Measurements from ENCODE around the gene PRKAR2B. TPM values are rescaled to one million over a fixed set of nuclear protein-coding genes. Genes with fewer than 3 reads are reported as not detected.

Gene PRKAR2B
- total and polyA plus RNA-seq, 9 donors, result 24.2 to 84.9 (median 43.7) TPM

DNA sequence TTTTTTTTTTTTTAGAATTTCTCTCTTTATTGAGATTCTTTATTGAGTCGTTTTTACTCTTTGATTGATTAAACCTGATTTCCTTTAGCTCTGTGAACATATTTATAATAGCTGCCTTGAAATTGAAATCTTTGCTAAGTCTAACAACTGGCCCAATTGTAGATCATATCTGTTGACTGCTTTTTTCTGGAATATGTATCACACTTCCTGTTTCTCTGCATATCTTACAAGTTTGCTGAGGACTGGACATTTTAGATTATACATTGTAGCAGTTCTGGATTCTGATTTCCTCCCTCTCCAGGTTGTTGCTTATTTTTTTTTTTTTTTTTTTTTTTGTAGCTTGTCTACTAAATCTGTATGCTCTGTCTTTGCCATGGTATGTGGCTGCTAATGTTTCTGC, 56.3 kb downstream of the PRKAR2B start:
- Histone ChIP-seq H3K4me3 (no peak overlapping the region), H3K36me3 (no peaks in the 10 kb centered on the region), H3K9me3 (no peaks in the 10 kb centered on the region), H3K27me3 (no peaks in the 10 kb centered on the region), H3K27ac (no peak overlapping the region), H3K4me1 (ENCODE audit: insufficient read depth) (no peaks in the 10 kb centered on the region)
- intact Hi-C loops (cut with DNase I), result no loop called here
- TF ChIP-seq EP300 (IDR thresholded peaks at IDR 0.05) (no peak), POLR2A (IDR thresholded peaks at IDR 0.05) (no peak)
- TF ChIP-seq, protein P1, sequence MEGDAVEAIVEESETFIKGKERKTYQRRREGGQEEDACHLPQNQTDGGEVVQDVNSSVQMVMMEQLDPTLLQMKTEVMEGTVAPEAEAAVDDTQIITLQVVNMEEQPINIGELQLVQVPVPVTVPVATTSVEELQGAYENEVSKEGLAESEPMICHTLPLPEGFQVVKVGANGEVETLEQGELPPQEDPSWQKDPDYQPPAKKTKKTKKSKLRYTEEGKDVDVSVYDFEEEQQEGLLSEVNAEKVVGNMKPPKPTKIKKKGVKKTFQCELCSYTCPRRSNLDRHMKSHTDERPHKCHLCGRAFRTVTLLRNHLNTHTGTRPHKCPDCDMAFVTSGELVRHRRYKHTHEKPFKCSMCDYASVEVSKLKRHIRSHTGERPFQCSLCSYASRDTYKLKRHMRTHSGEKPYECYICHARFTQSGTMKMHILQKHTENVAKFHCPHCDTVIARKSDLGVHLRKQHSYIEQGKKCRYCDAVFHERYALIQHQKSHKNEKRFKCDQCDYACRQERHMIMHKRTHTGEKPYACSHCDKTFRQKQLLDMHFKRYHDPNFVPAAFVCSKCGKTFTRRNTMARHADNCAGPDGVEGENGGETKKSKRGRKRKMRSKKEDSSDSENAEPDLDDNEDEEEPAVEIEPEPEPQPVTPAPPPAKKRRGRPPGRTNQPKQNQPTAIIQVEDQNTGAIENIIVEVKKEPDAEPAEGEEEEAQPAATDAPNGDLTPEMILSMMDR (IDR thresholded peaks at IDR 0.05), result no peak
- WGBS, 3 donors, result 81 to 88% (median 82%) methylated on average over 1 of the region's 1 CpG
- DNase-seq, result no peak

DNA sequence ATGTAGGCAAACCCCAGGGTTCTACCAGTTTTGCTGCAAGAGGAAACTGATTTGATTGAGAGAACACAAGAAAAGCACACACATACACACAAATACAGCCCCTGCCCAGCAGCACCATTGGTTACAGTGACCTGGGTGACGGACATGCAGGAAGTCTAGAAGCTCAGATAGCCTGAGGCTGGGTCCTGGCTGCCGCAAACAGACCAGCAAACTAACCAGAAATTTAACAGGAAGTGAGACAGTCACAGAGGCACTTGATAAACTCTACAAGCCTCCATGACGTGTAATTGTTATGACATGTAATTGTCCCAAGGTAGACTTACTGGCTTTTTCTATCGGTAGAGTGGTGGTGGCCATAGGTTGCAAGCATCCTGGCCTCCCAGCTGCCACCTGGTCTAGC, 58.9 kb downstream of the PRKAR2B start:
- H3K27me3 ChIP-seq, result no peaks in the 10 kb centered on the region
- no peak overlapping the region for H3K27ac ChIP-seq
- TF ChIP-seq EP300 (IDR thresholded peaks at IDR 0.05), result no peak
- TF ChIP-seq, protein P1 (IDR thresholded peaks at IDR 0.05), result no peak
- TF ChIP-seq POLR2A (IDR thresholded peaks at IDR 0.05), result no peak
- H3K4me3 ChIP-seq, result no peak overlapping the region
- no peaks in the 10 kb centered on the region for H3K36me3 ChIP-seq
- DNase-seq, result no peak
- no peaks in the 10 kb centered on the region for H3K4me1 ChIP-seq (ENCODE audit: insufficient read depth)
- intact Hi-C loops (cut with DNase I), result no loop called here
- no peaks in the 10 kb centered on the region for H3K9me3 ChIP-seq
- WGBS, 3 donors, result 89 to 92% (median 91%) methylated on average over 4 of the region's 4 CpGs

DNA sequence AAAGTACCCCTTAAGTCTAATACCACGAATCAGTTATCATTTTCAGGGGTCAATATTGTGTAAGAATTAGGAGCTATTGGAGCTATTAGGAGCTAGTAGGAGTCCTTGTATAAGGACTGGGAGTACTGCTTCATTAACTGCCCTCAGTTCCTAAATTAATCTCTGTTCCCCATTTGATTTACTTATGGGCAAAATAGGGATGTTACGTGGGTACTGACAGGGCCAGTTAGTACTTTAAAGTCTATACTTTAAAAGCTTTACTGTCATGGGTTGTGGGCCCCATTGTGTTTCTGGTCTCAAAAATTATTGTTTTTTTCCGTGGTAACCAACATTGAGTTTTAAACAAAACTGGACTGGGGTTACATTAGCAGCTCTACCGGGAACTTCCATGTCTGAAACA, 60.3 kb downstream of the PRKAR2B start:
- DNase-seq, result no peak
- WGBS, 3 donors, result 89 to 93% (median 92%) methylated on average over 4 of the region's 4 CpGs
- TF ChIP-seq, protein P1 (IDR thresholded peaks at IDR 0.05), result no peak
- TF ChIP-seq POLR2A (IDR thresholded peaks at IDR 0.05), result no peak
- TF ChIP-seq EP300 (IDR thresholded peaks at IDR 0.05), result no peak
- Histone ChIP-seq H3K4me3 (no peak overlapping the region), H3K36me3 (no peaks in the 10 kb centered on the region), H3K9me3 (no peaks in the 10 kb centered on the region), H3K27ac (no peak overlapping the region), H3K27me3 (no peaks in the 10 kb centered on the region), H3K4me1 (ENCODE audit: insufficient read depth) (no peaks in the 10 kb centered on the region)
- intact Hi-C loops (cut with DNase I), result no loop called here

DNA sequence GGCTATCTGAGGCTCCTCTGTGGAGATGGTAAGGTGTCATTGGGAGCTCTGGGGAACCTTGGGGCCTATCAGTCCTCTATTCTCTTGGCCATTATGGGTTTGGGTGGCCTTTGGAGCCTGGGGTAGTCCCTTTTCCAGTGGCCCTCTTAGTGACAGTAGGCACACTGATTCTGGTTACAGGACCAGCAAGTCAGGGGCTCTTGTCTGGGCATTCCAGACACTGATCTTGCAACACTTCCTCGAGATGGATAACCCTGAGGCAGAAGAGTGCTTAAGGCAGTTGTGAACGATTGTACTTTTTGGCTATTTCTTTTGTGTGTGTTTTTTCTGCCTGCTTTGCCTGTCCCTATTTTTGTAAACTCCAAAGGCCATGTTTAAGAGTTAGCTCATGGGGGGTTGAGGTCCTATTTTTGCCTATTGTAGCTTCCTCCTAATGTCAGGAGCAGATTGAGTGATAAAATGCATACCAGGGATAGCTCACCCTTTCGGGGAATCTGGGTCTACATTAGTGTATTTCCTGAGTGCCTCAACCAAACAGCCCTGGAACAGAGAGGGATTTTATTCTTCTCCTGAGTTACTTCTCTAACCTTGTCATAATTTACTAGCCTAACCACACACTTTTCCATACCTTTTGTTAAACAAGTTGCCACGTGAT, 61.2 kb downstream of the PRKAR2B start:
- intact Hi-C loops (cut with DNase I), result no loop called here
- H3K4me1 ChIP-seq (ENCODE audit: insufficient read depth), result no peaks in the 10 kb centered on the region
- no peak for DNase-seq
- no peak overlapping the region for H3K27ac ChIP-seq
- TF ChIP-seq POLR2A (IDR thresholded peaks at IDR 0.05) (no peak), EP300 (IDR thresholded peaks at IDR 0.05) (no peak)
- H3K27me3 ChIP-seq, result no peaks in the 10 kb centered on the region
- no peaks in the 10 kb centered on the region for H3K9me3 ChIP-seq
- no peak overlapping the region for H3K4me3 ChIP-seq
- WGBS, 3 donors, result 85 to 91% (median 89%) methylated on average over 4 of the region's 4 CpGs
- H3K36me3 ChIP-seq, result no peaks in the 10 kb centered on the region

DNA sequence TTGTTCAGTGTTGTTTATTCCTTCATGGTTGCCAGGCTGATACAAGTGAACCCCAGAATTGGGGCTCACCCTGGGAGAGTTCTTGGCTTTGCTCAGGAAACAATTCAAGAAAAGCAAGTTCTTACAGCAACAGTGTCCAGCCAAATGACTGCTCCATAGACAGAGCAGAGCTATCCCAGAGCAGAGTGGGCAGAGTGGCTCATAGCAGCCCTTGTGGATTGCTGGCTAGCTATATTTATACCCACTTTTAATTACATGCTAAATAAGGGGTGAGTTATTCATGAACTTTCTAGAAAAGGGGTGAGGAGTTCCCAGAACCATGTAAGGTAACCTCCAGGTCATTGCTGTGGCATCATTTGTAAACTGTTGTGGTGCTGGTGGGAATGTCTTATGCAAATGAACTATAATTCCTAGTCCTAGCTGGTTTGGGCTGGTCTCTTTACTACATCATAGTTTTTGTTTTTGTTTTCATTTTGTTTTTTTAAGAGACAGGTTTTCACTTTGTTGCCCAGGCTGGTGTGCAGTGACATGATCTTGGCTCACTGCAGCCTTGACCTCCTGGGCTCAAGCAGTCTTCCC, 64.4 kb downstream of the PRKAR2B start:
- Histone ChIP-seq H3K27me3 (no peaks in the 10 kb centered on the region), H3K36me3 (no peaks in the 10 kb centered on the region), H3K9me3 (no peaks in the 10 kb centered on the region), H3K4me1 (ENCODE audit: insufficient read depth) (no peaks in the 10 kb centered on the region), H3K4me3 (no peak overlapping the region), H3K27ac (no peak overlapping the region)
- intact Hi-C loops (cut with DNase I), result no loop called here
- TF ChIP-seq, protein P1 (IDR thresholded peaks at IDR 0.05), result no peak
- TF ChIP-seq EP300 (IDR thresholded peaks at IDR 0.05) (no peak), POLR2A (IDR thresholded peaks at IDR 0.05) (no peak)
- no peak for DNase-seq
